Transverse colon (tissue), 4 donors: ENCODE data around the gene MRPL45. TPM values are rescaled to one million over a fixed set of nuclear protein-coding genes. Genes with fewer than 3 reads are reported as not detected.

Experiments
- DNase-seq: peaks from one replicate; pipeline ENCODE4 v3.0.0-alpha.2; 2019
- H3K27ac ChIP-seq, 4 donors: fragments of 200-600 bp; sonication (generic); 2 replicates each; pipeline ENCODE4 v1.5.1; 2016 to 2018; ENCODE audit warnings: inconsistent platforms in 4 of 4
- H3K27me3 ChIP-seq: fragments of 200-600 bp; sonication (generic); 2 replicates; pipeline ENCODE4 v1.5.1; 2017; ENCODE audit warnings: inconsistent platforms
- H3K36me3 ChIP-seq, 4 donors: fragments of 200-600 bp; sonication (generic); 2 replicates each; pipeline ENCODE4 v1.5.1; 2017 to 2019; ENCODE audit warnings: inconsistent platforms in 4 of 4
- H3K4me1 ChIP-seq, 4 donors: fragments of 200-600 bp; sonication (generic); 2 replicates each; pipeline ENCODE4 v1.5.1; 2017 to 2020; ENCODE audit warnings: inconsistent platforms in 4 of 4
- H3K4me3 ChIP-seq, 4 donors: fragments of 200-600 bp; sonication (generic); 1 replicate in 1 of 4; 2 replicates in 3 of 4; pipeline versions ENCODE4 v1.5.1 to v1.6.1; 2017 to 2019; ENCODE audit warnings: inconsistent platforms in 4 of 4
- H3K9me3 ChIP-seq, 2 donors: fragments of 200-600 bp; sonication (generic); 2 replicates each; pipeline ENCODE4 v1.5.1; 2017 to 2019; ENCODE audit warnings: inconsistent platforms in 2 of 2
- CTCF ChIP-seq, 5 experiments: fragments of 200-600 bp in 3 of 5; fragments of 450-650 bp in 2 of 5; sonication (generic) in 3 of 5; IDR thresholded peaks; 1 replicate in 2 of 5; 2 replicates in 3 of 5; pipeline ENCODE4 v1.5.1; 2016 to 2017; ENCODE audit warnings: antibody characterized with exemption in 5 of 5, inconsistent platforms in 3 of 5, mild to moderate bottlenecking in 2 of 5, moderate library complexity in 1 of 5
- EP300 ChIP-seq: sonication (generic); formaldehyde crosslinking; IDR thresholded peaks from one replicate; pipeline ENCODE4 v1.6.1; 2017; ENCODE audit warnings: antibody characterized with exemption, low read depth
- POLR2A ChIP-seq: fragments of 450-650 bp; IDR thresholded peaks from one replicate; pipeline ENCODE4 v1.6.1; 2016; ENCODE audit warnings: antibody characterized with exemption, mild to moderate bottlenecking, moderate library complexity
- POLR2AphosphoS5 ChIP-seq, 3 donors: sonication (generic); formaldehyde crosslinking; IDR thresholded peaks; one replicate each; pipeline ENCODE4 v1.6.1; 2016; ENCODE audit warnings: antibody characterized with exemption in 3 of 3
- WGBS, 2 donors: methylation state at CpG; one replicate each; pipeline ENCODE4 v1.1.5; 2018; ENCODE audit warnings: low coverage in 1 of 2; 5-methylcytosine and 5-hydroxymethylcytosine counted together
- in situ Hi-C, 4 donors: fragments of 200-750 bp; cut with MboI; loops; one replicate each; pipeline versions ENCODE4 v1.15.0 to v1.15.1; 2017; ENCODE audit warnings: low sequenced_read_pairs in 3 of 4, low pct_ligation_motif_present in 1 of 4, low pct_unique_long_range_greater_than_20kb in 1 of 4
- intact Hi-C: fragments of 100-400 bp; cut with DNase I; formaldehyde crosslinking; loops from one replicate; pipeline ENCODE4 v1.15.1; 2023; ENCODE audit warnings: low total_unique reads
- total RNA-seq, 4 donors: library from RNA; depleted of rRNA; stranded (reverse); fragments of >200 nt; gene quantifications; one replicate each; pipeline ENCODE4 v1.1.0, GENCODE V29; 2016

The MRPL45 gene
- total RNA-seq, 4 donors from 2014 or later: 5.2 to 30.8 (median 18.9) TPM

GRCh38 chr17:38330941-38331411 is 34.0 kb downstream of the MRPL45 start:
- H3K27ac ChIP-seq: no peak overlapping the region
- no peaks in the 10 kb centered on the region for H3K36me3 ChIP-seq
- no peak for DNase-seq
- H3K9me3 ChIP-seq: no peaks in the 10 kb centered on the region
- no peaks in the 10 kb centered on the region for H3K4me1 ChIP-seq
- in situ Hi-C loops: no loop called here
- TF ChIP-seq EP300 (no peak), POLR2A (no peak), POLR2AphosphoS5 (IDR thresholded peaks at IDR 0.05) (no peak), CTCF (IDR thresholded peaks at IDR 0.05) (no peak)
- WGBS, 2 donors: 40 to 92% methylated on average over 1 to 6 of the region's 23 CpGs
- H3K27me3 ChIP-seq: peaks cover 20% of the 10 kb centered on the region
- intact Hi-C loops: no loop called here
- H3K4me3 ChIP-seq: no peak overlapping the region

GRCh38 chr17:38332735-38333134 is 35.8 kb downstream of the MRPL45 start:
- Histone ChIP-seq H3K36me3 (no peaks in the 10 kb centered on the region), H3K9me3 (no peaks in the 10 kb centered on the region), H3K27ac (no peak overlapping the region), H3K27me3 (peaks cover 20% of the 10 kb centered on the region), H3K4me1 (no peaks in the 10 kb centered on the region), H3K4me3 (no peak overlapping the region)
- DNase-seq: no peak
- WGBS, 2 donors: 89% methylated on average over 7 of the region's 7 CpGs; no CpG with 5 or more reads in 1 of the 2 donors
- TF ChIP-seq POLR2A: no peak
- TF ChIP-seq CTCF (IDR thresholded peaks at IDR 0.05): no peak
- TF ChIP-seq EP300: no peak
- TF ChIP-seq POLR2AphosphoS5 (IDR thresholded peaks at IDR 0.05): no peak
- in situ Hi-C loops (no loop called here), intact Hi-C loops (no loop called here)

- H3K9me3 ChIP-seq: no peaks in the 10 kb centered on the region
- H3K27ac ChIP-seq: no peak overlapping the region
- H3K4me3 ChIP-seq: no peak overlapping the region
- in situ Hi-C loops (no loop called here), intact Hi-C loops (no loop called here)
- peaks cover 15% of the 10 kb centered on the region for H3K27me3 ChIP-seq
- TF ChIP-seq CTCF (IDR thresholded peaks at IDR 0.05): peak; percentile 35 to 49 (median 41)
- TF ChIP-seq POLR2AphosphoS5 (IDR thresholded peaks at IDR 0.05): no peak
- peak; percentile 32 for DNase-seq
- WGBS, 2 donors: 47% methylated on average over 12 of the region's 12 CpGs; no CpG with 5 or more reads in 1 of the 2 donors
- H3K4me1 ChIP-seq: no peaks in the 10 kb centered on the region
- no peaks in the 10 kb centered on the region for H3K36me3 ChIP-seq
Observed at GRCh38 chr17:38333635-38334295, 36.8 kb downstream of the MRPL45 start.

- in situ Hi-C loops: no loop called here
- WGBS, 2 donors: 60 to 87% methylated on average over 1 to 29 of the region's 30 CpGs
Observed at GRCh38 chr17:38334480-38335364, 37.8 kb downstream of the MRPL45 start.

More at GRCh38 chr17:38334480-38335364, 37.8 kb downstream of the MRPL45 start:
- TF ChIP-seq EP300 (no peak), POLR2A (no peak), POLR2AphosphoS5 (IDR thresholded peaks at IDR 0.05) (no peak), CTCF (IDR thresholded peaks at IDR 0.05) (no peak)
- Histone ChIP-seq H3K27me3 (peaks cover 15% of the 10 kb centered on the region), H3K36me3 (no peaks in the 10 kb centered on the region), H3K4me1 (no peaks in the 10 kb centered on the region), H3K4me3 (no peak overlapping the region), H3K9me3 (no peaks in the 10 kb centered on the region), H3K27ac (no peak overlapping the region)
- intact Hi-C loops: no loop called here
- DNase-seq: no peak
